ENCODE measurements around the gene RDX.

GRCh38 chr11:110196884-110197420 is 99.5 kb downstream of the RDX start:
- TF ChIP-seq CTCF (conservative IDR thresholded peaks at IDR 0.05 in 1 of 2, IDR thresholded peaks at IDR 0.05 in 1 of 2; ENCODE audit: low read depth in 1 of 2, low read length in 2 of 2) (no peak), EZH2 (IDR thresholded peaks at IDR 0.05; ENCODE audit: low read length, missing control alignments) (no peak)

All from fibroblast of lung (primary cell).